Mesendoderm (in vitro differentiated cells): ENCODE data around the gene NUDT15.
A peak's percentile ranks its signal among the peaks of the same experiment; 100 is the strongest.

Experiments used
- DNase-seq: peaks from one replicate; pipeline ENCODE4 v3.0.0; 2013
- H2AK5ac ChIP-seq: 2 replicates; pipeline ENCODE4 v1.6.1; 2013; ENCODE audit warnings: low read length, inconsistent platforms
- H2BK120ac ChIP-seq: 2 replicates; pipeline ENCODE4 v1.6.1; 2013; ENCODE audit warnings: low read depth, mild to moderate bottlenecking, low read length, moderate library complexity, mixed read lengths
- H2BK15ac ChIP-seq: replicated peaks from 2 replicates; pipeline ENCODE4 v1.6.1; 2013; ENCODE audit warnings: low read depth, mild to moderate bottlenecking, moderate library complexity
- H2BK5ac ChIP-seq: 2 replicates; pipeline ENCODE4 v1.6.1; 2013; ENCODE audit warnings: low read length, inconsistent platforms
- H3K18ac ChIP-seq: 2 replicates; pipeline ENCODE4 v1.6.1; 2013; ENCODE audit warnings: mild to moderate bottlenecking, low read length, mixed read lengths
- H3K23ac ChIP-seq: one replicate; pipeline ENCODE4 v1.6.1; 2013; ENCODE audit warnings: low read length
- H3K27ac ChIP-seq: 2 replicates; pipeline ENCODE4 v1.5.1; 2013; ENCODE audit warnings: low read depth, mild to moderate bottlenecking, inconsistent platforms, low read length, moderate library complexity
- H3K27me3 ChIP-seq: 2 replicates; pipeline ENCODE4 v1.6.1; 2013; ENCODE audit warnings: low read length, control low read depth, mild to moderate bottlenecking, inconsistent platforms; ENCODE audit not compliant: insufficient read depth, poor library complexity
- H3K36me3 ChIP-seq: 2 replicates; pipeline ENCODE4 v1.6.1; 2013; ENCODE audit warnings: low read length, inconsistent platforms; ENCODE audit not compliant: control insufficient read depth, insufficient read depth
- H3K4ac ChIP-seq: one replicate; pipeline ENCODE4 v1.6.1; 2013; ENCODE audit warnings: low read depth, mild to moderate bottlenecking, low read length, moderate library complexity
- H3K4me1 ChIP-seq: 2 replicates; pipeline ENCODE4 v1.6.1; 2013; ENCODE audit warnings: low read depth, low read length, inconsistent platforms; ENCODE audit not compliant: control insufficient read depth
- H3K4me2 ChIP-seq: 2 replicates; pipeline ENCODE4 v1.6.1; 2013; ENCODE audit warnings: low read length
- H3K4me3 ChIP-seq: 2 replicates; pipeline ENCODE4 v1.5.1; 2013; ENCODE audit warnings: mild to moderate bottlenecking, low read length
- H3K56ac ChIP-seq: one replicate; pipeline ENCODE4 v1.6.1; 2013; ENCODE audit warnings: low read length
- H3K79me1 ChIP-seq: 2 replicates; pipeline ENCODE4 v1.6.1; 2013; ENCODE audit warnings: low read length, inconsistent platforms
- H3K79me2 ChIP-seq: 2 replicates; pipeline ENCODE4 v1.6.1; 2013; ENCODE audit warnings: mild to moderate bottlenecking, low read length; ENCODE audit not compliant: control insufficient read depth, insufficient read depth
- H3K9ac ChIP-seq: 2 replicates; pipeline ENCODE4 v1.6.1; 2013; ENCODE audit warnings: low read length, inconsistent platforms
- H4K5ac ChIP-seq: one replicate; pipeline ENCODE4 v1.6.1; 2013; ENCODE audit warnings: low read length
- H4K8ac ChIP-seq: one replicate; pipeline ENCODE4 v1.6.1; 2013; ENCODE audit warnings: low read depth, mild to moderate bottlenecking, control low read depth, low read length, moderate library complexity
- WGBS: extraction: QIAGEN DNeasy Blood & Tissue Kit; methylation state at CpG from one replicate; pipeline ENCODE4 v1.1.7; 2013; ENCODE audit warnings: low lambda C conversion rate, missing lambda C conversion rate; ENCODE audit not compliant: insufficient coverage; ENCODE audit errors: extremely low coverage; 5-methylcytosine and 5-hydroxymethylcytosine counted together

The NUDT15 gene

DNA sequence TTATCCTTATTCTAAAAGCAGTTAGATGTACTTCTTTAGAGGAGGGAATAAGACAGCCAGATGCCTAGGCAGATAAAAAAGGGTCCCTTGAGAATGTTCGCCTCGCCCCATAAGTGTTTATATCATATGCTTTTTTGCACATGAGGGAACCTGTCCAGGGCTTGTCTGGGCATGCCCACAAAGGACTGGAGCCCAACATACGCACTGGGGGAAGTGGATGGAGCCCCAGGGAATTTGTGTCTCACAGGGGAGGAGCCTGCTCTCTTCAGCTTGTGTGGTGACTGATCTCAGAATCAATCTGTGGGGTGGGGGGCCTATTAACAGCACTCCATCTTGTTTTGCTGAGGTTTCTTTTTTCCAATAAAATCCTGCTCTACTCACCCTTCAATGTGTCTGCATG, 34.8 kb downstream of the NUDT15 start:
- Histone ChIP-seq H3K23ac (no peak overlapping the region), H3K27ac (no peak overlapping the region), H3K4ac (no peak overlapping the region), H2BK15ac (no peak overlapping the region), H2BK120ac (no peak overlapping the region), H3K36me3 (peaks cover 10% of the 10 kb centered on the region), H4K8ac (no peak overlapping the region), H3K56ac (no peak overlapping the region), H3K79me1 (no peaks in the 10 kb centered on the region), H3K4me1 (no peaks in the 10 kb centered on the region), H3K4me3 (no peak overlapping the region), H3K79me2 (no peaks in the 10 kb centered on the region), H3K9ac (no peak overlapping the region), H3K18ac (no peak overlapping the region), H3K27me3 (no peaks in the 10 kb centered on the region), H2AK5ac (no peak overlapping the region), H4K5ac (no peak overlapping the region), H2BK5ac (no peak overlapping the region), H3K4me2 (no peak overlapping the region)
- no peak for DNase-seq
- WGBS, result no CpG with 5 or more reads among the region's 3 CpGs

DNA sequence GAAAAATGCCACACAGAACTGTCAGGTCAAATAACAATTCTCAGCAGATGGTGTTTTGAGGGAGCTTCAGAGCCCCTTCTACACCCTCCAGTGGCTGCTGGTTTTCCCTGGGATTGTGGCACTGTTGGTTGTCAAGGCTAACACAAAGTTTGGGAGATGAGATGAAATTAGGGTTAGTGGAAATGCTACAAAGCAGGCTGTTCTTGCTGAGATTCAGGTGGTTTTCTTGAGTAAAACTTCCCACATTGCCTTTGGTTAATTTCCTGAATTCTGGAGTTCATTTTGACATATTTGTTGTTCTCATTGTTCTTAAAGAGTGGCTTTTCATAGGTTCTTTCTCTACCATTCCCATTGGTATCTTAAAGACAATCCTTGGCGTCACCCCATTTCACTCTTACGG, 35.3 kb downstream of the NUDT15 start:
- H3K56ac ChIP-seq, result no peak overlapping the region
- no peak overlapping the region for H2BK5ac ChIP-seq
- no peak overlapping the region for H4K5ac ChIP-seq
- H3K79me1 ChIP-seq, result no peaks in the 10 kb centered on the region
- H3K4me3 ChIP-seq, result no peak overlapping the region
- no peak overlapping the region for H3K4me2 ChIP-seq
- no peak overlapping the region for H2BK15ac ChIP-seq
- no peaks in the 10 kb centered on the region for H3K4me1 ChIP-seq
- H3K4ac ChIP-seq, result no peak overlapping the region
- H3K79me2 ChIP-seq, result no peaks in the 10 kb centered on the region
- H3K9ac ChIP-seq, result no peak overlapping the region
- no peak overlapping the region for H4K8ac ChIP-seq
- H2BK120ac ChIP-seq, result no peak overlapping the region
- DNase-seq, result no peak
- H2AK5ac ChIP-seq, result no peak overlapping the region
- H3K23ac ChIP-seq, result no peak overlapping the region
- no peaks in the 10 kb centered on the region for H3K27me3 ChIP-seq
- H3K27ac ChIP-seq, result no peak overlapping the region
- no CpG with 5 or more reads among the region's 2 CpGs for WGBS
- H3K18ac ChIP-seq, result no peak overlapping the region
- H3K36me3 ChIP-seq, result peaks cover 7% of the 10 kb centered on the region

DNA sequence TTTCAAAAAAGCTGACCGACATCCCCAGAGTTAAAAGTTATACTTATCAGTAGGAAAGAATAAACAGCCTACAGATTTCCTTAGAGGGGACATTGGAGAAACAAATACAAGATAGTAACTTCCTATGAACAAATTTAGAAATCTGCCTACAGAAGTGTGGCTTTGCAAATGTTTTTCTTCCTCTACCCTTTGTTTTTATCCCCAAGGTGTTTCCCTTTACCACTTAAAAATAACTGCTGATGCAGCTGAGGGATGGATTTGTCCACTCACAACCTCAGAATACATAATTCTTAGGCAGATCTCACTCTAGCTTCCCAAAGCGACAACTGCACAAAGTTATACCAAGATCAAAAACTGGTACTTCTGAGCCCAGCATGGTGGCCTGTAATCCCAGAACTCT, 36.5 kb downstream of the NUDT15 start:
- Histone ChIP-seq H3K79me2 (no peaks in the 10 kb centered on the region), H2BK5ac (no peak overlapping the region), H3K79me1 (no peaks in the 10 kb centered on the region), H3K4me3 (no peak overlapping the region), H4K5ac (no peak overlapping the region), H3K9ac (no peak overlapping the region), H3K18ac (no peak overlapping the region), H2BK15ac (no peak overlapping the region), H3K4me1 (no peaks in the 10 kb centered on the region), H3K4me2 (no peak overlapping the region), H2BK120ac (no peak overlapping the region), H3K56ac (no peak overlapping the region), H4K8ac (no peak overlapping the region), H2AK5ac (no peak overlapping the region), H3K27me3 (no peaks in the 10 kb centered on the region), H3K23ac (no peak overlapping the region), H3K4ac (no peak overlapping the region), H3K36me3 (peaks cover 11% of the 10 kb centered on the region), H3K27ac (no peak overlapping the region)
- WGBS, result no CpG with 5 or more reads among the region's 2 CpGs
- DNase-seq, result no peak

DNA sequence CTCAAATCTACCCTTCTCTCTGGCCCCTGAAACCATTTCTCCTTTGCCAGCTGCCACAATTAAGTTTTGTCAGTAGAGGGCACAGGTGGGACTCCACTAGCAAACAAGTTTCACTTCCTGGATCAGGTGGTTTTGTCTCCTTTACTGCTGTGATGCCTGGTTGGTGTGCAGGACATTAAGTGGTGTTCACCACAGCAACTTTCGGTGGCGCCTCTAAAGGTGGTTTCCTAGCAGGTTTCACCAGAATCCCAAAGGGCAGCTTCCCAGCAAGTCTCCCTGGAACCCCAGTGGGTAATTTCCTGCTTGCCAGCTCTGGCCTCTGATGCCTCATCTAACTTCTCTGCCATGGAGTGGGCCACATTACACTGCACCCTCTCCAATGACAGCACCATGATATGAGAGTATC, 40.7 kb downstream of the NUDT15 start:
- no peak overlapping the region for H3K18ac ChIP-seq
- no peak overlapping the region for H2BK120ac ChIP-seq
- no peak overlapping the region for H2BK5ac ChIP-seq
- no peak overlapping the region for H2AK5ac ChIP-seq
- no peak overlapping the region for H3K27ac ChIP-seq
- no peak overlapping the region for H4K8ac ChIP-seq
- H3K4ac ChIP-seq, result no peak overlapping the region
- H3K36me3 ChIP-seq, result peaks cover 9% of the 10 kb centered on the region
- no peak overlapping the region for H3K4me3 ChIP-seq
- H3K9ac ChIP-seq, result no peak overlapping the region
- H4K5ac ChIP-seq, result no peak overlapping the region
- H2BK15ac ChIP-seq, result no peak overlapping the region
- no CpG with 5 or more reads among the region's 2 CpGs for WGBS
- H3K79me2 ChIP-seq, result no peaks in the 10 kb centered on the region
- H3K23ac ChIP-seq, result no peak overlapping the region
- peak; percentile 56 for DNase-seq
- H3K56ac ChIP-seq, result no peak overlapping the region
- no peaks in the 10 kb centered on the region for H3K4me1 ChIP-seq
- no peaks in the 10 kb centered on the region for H3K79me1 ChIP-seq
- no peaks in the 10 kb centered on the region for H3K27me3 ChIP-seq
- H3K4me2 ChIP-seq, result no peak overlapping the region

DNA sequence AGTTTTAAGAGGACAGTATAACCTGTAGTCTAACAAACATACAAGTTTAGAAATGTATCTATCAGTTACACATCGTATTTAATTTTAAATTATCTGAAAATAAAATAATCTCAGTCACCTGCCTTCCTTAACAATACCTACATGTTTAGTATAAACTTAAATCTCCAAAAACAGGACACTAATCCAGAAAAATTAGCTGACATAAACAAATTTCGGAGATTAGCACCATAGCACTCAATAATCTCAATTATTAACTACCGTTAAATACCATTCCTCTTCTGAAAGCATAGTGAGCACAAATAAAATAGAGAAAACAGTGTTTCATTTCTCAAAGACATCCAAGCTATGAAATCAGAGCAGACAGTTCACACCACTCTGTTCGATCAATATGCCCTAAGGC, 44.2 kb downstream of the NUDT15 start:
- Histone ChIP-seq H3K18ac (no peak overlapping the region), H3K27ac (no peak overlapping the region), H3K79me1 (no peaks in the 10 kb centered on the region), H3K9ac (no peak overlapping the region), H4K5ac (no peak overlapping the region), H4K8ac (no peak overlapping the region), H3K4me1 (no peaks in the 10 kb centered on the region), H2BK15ac (no peak overlapping the region), H2BK5ac (no peak overlapping the region), H3K4me3 (no peak overlapping the region), H3K79me2 (no peaks in the 10 kb centered on the region), H3K56ac (no peak overlapping the region), H2AK5ac (no peak overlapping the region), H3K23ac (no peak overlapping the region), H3K4me2 (no peak overlapping the region), H2BK120ac (no peak overlapping the region), H3K4ac (no peak overlapping the region), H3K36me3 (peaks cover 7% of the 10 kb centered on the region), H3K27me3 (no peaks in the 10 kb centered on the region)
- DNase-seq, result no peak
- 100% methylated on average over 2 of the region's 4 CpGs for WGBS

DNA sequence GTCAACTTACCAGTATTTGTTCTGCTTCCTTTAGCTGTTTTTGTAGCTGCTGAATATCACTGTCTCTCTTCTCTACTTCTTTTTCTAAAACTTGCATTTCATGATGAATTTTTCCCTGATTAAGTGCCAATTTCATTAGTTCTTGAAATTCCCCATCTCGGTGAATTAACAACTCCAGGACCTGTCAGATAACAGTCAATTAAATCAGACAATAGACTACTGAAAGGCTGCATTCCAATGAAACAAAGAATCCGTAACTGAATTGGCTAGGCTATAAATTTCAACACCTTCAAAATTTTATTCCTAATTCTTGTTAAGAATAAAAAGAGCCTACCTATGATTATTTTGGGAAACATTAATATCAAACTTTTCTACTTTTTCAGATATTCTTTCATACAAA, 48.7 kb downstream of the NUDT15 start:
- H3K4me2 ChIP-seq, result no peak overlapping the region
- no peak overlapping the region for H3K27ac ChIP-seq
- H2AK5ac ChIP-seq, result no peak overlapping the region
- no peak overlapping the region for H4K8ac ChIP-seq
- no peak overlapping the region for H2BK120ac ChIP-seq
- no peak overlapping the region for H4K5ac ChIP-seq
- peaks cover 16% of the 10 kb centered on the region for H3K79me2 ChIP-seq
- peak; percentile 70 for DNase-seq
- peaks cover 1% of the 10 kb centered on the region for H3K79me1 ChIP-seq
- peaks cover 2% of the 10 kb centered on the region for H3K36me3 ChIP-seq
- H2BK5ac ChIP-seq, result no peak overlapping the region
- H3K27me3 ChIP-seq, result no peaks in the 10 kb centered on the region
- no peak overlapping the region for H2BK15ac ChIP-seq
- no peak overlapping the region for H3K23ac ChIP-seq
- H3K4ac ChIP-seq, result no peak overlapping the region
- H3K4me3 ChIP-seq, result no peak overlapping the region
- H3K18ac ChIP-seq, result no peak overlapping the region
- no CpG with 5 or more reads among the region's 2 CpGs for WGBS
- no peak overlapping the region for H3K9ac ChIP-seq
- H3K4me1 ChIP-seq, result no peaks in the 10 kb centered on the region
- no peak overlapping the region for H3K56ac ChIP-seq
